HepG2 (cell line): ENCODE data around the gene IRF2. TPM values are rescaled to one million over a fixed set of nuclear protein-coding genes. Genes with fewer than 3 reads are reported as not detected.

Source experiments
- CEBPZ ChIP-seq: IDR thresholded peaks from 2 replicates; pipeline ENCODE4 v1.6.1; 2012; ENCODE audit warnings: low read length, improper control_type of control experiment
- CENPBD1 ChIP-seq: sonication (generic); formaldehyde crosslinking; IDR thresholded peaks from 2 replicates; pipeline ENCODE4 v1.8.0; 2022; ENCODE audit warnings: missing genetic modification reagents, low read depth, mild to moderate bottlenecking, borderline replicate concordance
- HBP1 ChIP-seq: IDR thresholded peaks from 2 replicates; pipeline ENCODE4 v1.6.1; 2016; ENCODE audit warnings: low read depth, control low read depth
- HMG20A ChIP-seq: IDR thresholded peaks from 2 replicates; pipeline ENCODE4 v1.6.1; 2016; ENCODE audit warnings: borderline replicate concordance
- MNT ChIP-seq: fragments of 450-650 bp; IDR thresholded peaks from 2 replicates; pipeline ENCODE4 v1.6.1; 2016
- POLR2A ChIP-seq, 2 experiments: IDR thresholded peaks; 2 replicates each; pipeline ENCODE4 v1.6.1; 2011; ENCODE audit warnings: low read depth in 2 of 2, low read length in 2 of 2, mild to moderate bottlenecking in 1 of 2, moderate library complexity in 1 of 2; ENCODE audit not compliant: insufficient read depth in 1 of 2
- PPARG ChIP-seq: conservative IDR thresholded peaks from 2 replicates; pipeline ENCODE4 v1.6.1; 2016; ENCODE audit warnings: missing biosample characterization, missing genetic modification reagents
- THAP9 ChIP-seq: sonication (generic); formaldehyde crosslinking; IDR thresholded peaks from 2 replicates; pipeline ENCODE4; 2020; ENCODE audit warnings: missing genetic modification reagents, mild to moderate bottlenecking, borderline replicate concordance
- TRIM24 ChIP-seq: sonication (generic); formaldehyde crosslinking; IDR thresholded peaks from 2 replicates; pipeline ENCODE4 v1.8.0; 2022; ENCODE audit warnings: mild to moderate bottlenecking, missing genetic modification reagents
- ZC3H4 ChIP-seq: sonication (generic); formaldehyde crosslinking; IDR thresholded peaks from 2 replicates; pipeline ENCODE4 v1.4.0; 2020; ENCODE audit warnings: missing genetic modification reagents, borderline replicate concordance
- ZMAT5 ChIP-seq: sonication (generic); formaldehyde crosslinking; IDR thresholded peaks from 2 replicates; pipeline ENCODE4 v1.5.0; 2020; ENCODE audit warnings: mild to moderate bottlenecking, low read depth, missing genetic modification reagents, borderline replicate concordance
- ZNF550 ChIP-seq: sonication (generic); formaldehyde crosslinking; IDR thresholded peaks from 2 replicates; pipeline ENCODE4 v1.4.0; 2020; ENCODE audit warnings: mild to moderate bottlenecking, missing genetic modification reagents, borderline replicate concordance
- ZNF556 ChIP-seq: sonication (generic); formaldehyde crosslinking; IDR thresholded peaks from 2 replicates; pipeline ENCODE4 v1.4.0; 2020; ENCODE audit warnings: mild to moderate bottlenecking, missing genetic modification reagents, borderline replicate concordance
- ZNF563 ChIP-seq: sonication (generic); formaldehyde crosslinking; IDR thresholded peaks from 2 replicates; pipeline ENCODE4 v1.8.0; 2022; ENCODE audit warnings: mild to moderate bottlenecking, moderate library complexity, missing genetic modification reagents
- ZNF768 ChIP-seq: sonication (generic); formaldehyde crosslinking; IDR thresholded peaks from 2 replicates; pipeline ENCODE4 v1.4.0; 2020; ENCODE audit warnings: missing genetic modification reagents
- polyA plus RNA-seq, 8 experiments: library from polyadenylated mRNA; depleted of rRNA in 3 of 8; stranded (reverse) in 7 of 8; unstranded in 1 of 8; fragments of >200 nt; fragmentation: Illumina TruSeq in 4 of 8; extraction: Trizol in 4 of 8; gene quantifications; 2 replicates each; pipeline versions ENCODE4 v1.2.1 to v1.2.3, GENCODE V29; 2011 to 2016; ENCODE audit warnings: low read depth in 4 of 8, missing spikeins in 1 of 8, mixed read lengths in 1 of 8; ENCODE audit not compliant: insufficient read depth in 1 of 8
- total RNA-seq, 5 experiments: library from RNA; depleted of rRNA; stranded (reverse); fragments of >200 nt; fragmentation: Illumina TruSeq; extraction: Trizol; gene quantifications; 2 replicates each; pipeline ENCODE4 v1.2.3, GENCODE V29; 2016; ENCODE audit warnings: low read depth in 1 of 5

The IRF2 gene
- total and polyA plus RNA-seq, 2 of the 13 experiments (the other 11 are each of a cell fraction or from before 2014, with no cell fraction given): 15.5 to 28.8 TPM

GRCh38 chr4:184474263-184475095 is at the start of gene IRF2 (continued):
- TF ChIP-seq CEBPZ: no peak
- peak; percentile 25 for TF ChIP-seq ZNF768 (CRISPR knock-in tag)
- no peak; the same call in 1 of the 2 replicates for TF ChIP-seq HMG20A (CRISPR knock-in tag)
- no peak for TF ChIP-seq ZC3H4 (CRISPR knock-in tag)
- TF ChIP-seq ZMAT5: no peak
- no peak for TF ChIP-seq TRIM24 (CRISPR knock-in tag)
- peak; percentile 89; the same call in 1 of the 2 replicates for TF ChIP-seq HBP1 (CRISPR knock-in tag)
- no peak for TF ChIP-seq ZNF556 (CRISPR knock-in tag)
- peak in 1 of 2 experiments; percentile 66; a peak in 1 of 4 replicates for TF ChIP-seq POLR2A (IDR thresholded peaks at IDR 0.05; ENCODE audit: insufficient read depth in 1 of 2, low read depth in 2 of 2, low read length in 2 of 2)
- TF ChIP-seq ZNF563 (CRISPR knock-in tag): no peak
- no peak for TF ChIP-seq CENPBD1 (CRISPR knock-in tag)
- peak; percentile 71 for TF ChIP-seq MNT
- TF ChIP-seq PPARG (CRISPR knock-in tag): peak; percentile 42; the same call in 1 of the 2 replicates
- peak; percentile 57 for TF ChIP-seq THAP9 (CRISPR knock-in tag)
- no peak for TF ChIP-seq ZNF550 (CRISPR knock-in tag)
